Left ventricle myocardium inferior (tissue), 1 donor: ENCODE measurements around the gene KCNN3. TPM values are rescaled to one million over a fixed set of nuclear protein-coding genes. Genes with fewer than 3 reads are reported as not detected.

ENCODE experiments used
- DNase-seq: peaks from one replicate; pipeline ENCODE4 v3.0.0-alpha.2; 2020
- H3K27ac ChIP-seq: fragments of 200-600 bp; replicated peaks from 2 replicates; pipeline ENCODE4 v1.8.0; 2021
- H3K27me3 ChIP-seq: fragments of 200-600 bp; 2 replicates; pipeline ENCODE4 v1.8.0; 2021; ENCODE audit warnings: low read depth
- H3K36me3 ChIP-seq: fragments of 200-600 bp; 2 replicates; pipeline ENCODE4 v1.8.0; 2021
- H3K4me1 ChIP-seq: fragments of 200-600 bp; 2 replicates; pipeline ENCODE4 v1.8.0; 2021
- H3K4me3 ChIP-seq: fragments of 200-600 bp; 2 replicates; pipeline ENCODE4 v1.8.0; 2021; ENCODE audit warnings: mild to moderate bottlenecking, moderate library complexity
- H3K9me3 ChIP-seq: fragments of 200-600 bp; replicated peaks from 2 replicates; pipeline ENCODE4 v1.8.0; 2021
- CTCF ChIP-seq: fragments of 200-600 bp; IDR thresholded peaks from 2 replicates; pipeline ENCODE4 v1.8.0; 2021; ENCODE audit warnings: antibody characterized with exemption, mild to moderate bottlenecking, borderline replicate concordance
- intact Hi-C: fragments of 100-400 bp; cut with micrococcal nuclease; formaldehyde crosslinking; loops from one replicate; pipeline ENCODE4 v1.11.0; 2022
- total RNA-seq: library from RNA; stranded (reverse); fragmentation: NEBNext Ultra II Directional; extraction: Animal tissue kit (Norgen Biotek cat#: 25700); gene quantifications from one replicate; pipeline ENCODE4 v1.2.1, GENCODE V29; 2021
- donor health status: DM: no; HTN: yes; CAD: no; lungs with severe emphysema.

KCNN3 gene
- total RNA-seq, 1 donor from 2014 or later = 4.8 TPM

- Histone ChIP-seq H3K36me3 (no peaks in the 10 kb centered on the region), H3K4me3 (no peak overlapping the region), H3K27me3 (no peaks in the 10 kb centered on the region), H3K9me3 (no peaks in the 10 kb centered on the region), H3K4me1 (peaks cover 47% of the 10 kb centered on the region), H3K27ac (no peak overlapping the region)
- TF ChIP-seq CTCF = no peak
- intact Hi-C loops = no loop called here
- no peak for DNase-seq
Observed at GRCh38 chr1:154816937-154817336, 53.1 kb downstream of the KCNN3 start.

- Histone ChIP-seq H3K27ac (no peak overlapping the region), H3K4me3 (no peak overlapping the region), H3K9me3 (no peaks in the 10 kb centered on the region), H3K36me3 (no peaks in the 10 kb centered on the region), H3K4me1 (peaks cover 47% of the 10 kb centered on the region), H3K27me3 (no peaks in the 10 kb centered on the region)
- TF ChIP-seq CTCF = no peak
- intact Hi-C loops = no loop called here
- no peak for DNase-seq
Observed at GRCh38 chr1:154816369-154816768, 53.7 kb downstream of the KCNN3 start.

GRCh38 chr1:154813846-154814505, 56.1 kb downstream of the KCNN3 start:
- no peak for DNase-seq
- peak overlapping the region; percentile 52 for H3K27ac ChIP-seq
- H3K4me3 ChIP-seq = no peak overlapping the region
- peaks cover under 1% of the 10 kb centered on the region for H3K27me3 ChIP-seq
- peaks cover 52% of the 10 kb centered on the region for H3K4me1 ChIP-seq
- intact Hi-C loops = no loop called here
- no peak for TF ChIP-seq CTCF
- H3K36me3 ChIP-seq = no peaks in the 10 kb centered on the region
- H3K9me3 ChIP-seq = no peaks in the 10 kb centered on the region

GRCh38 chr1:154813300-154813816, 56.7 kb downstream of the KCNN3 start:
- Histone ChIP-seq H3K36me3 (no peaks in the 10 kb centered on the region), H3K9me3 (no peaks in the 10 kb centered on the region), H3K27ac (peak overlapping the region; percentile 52), H3K4me1 (peaks cover 58% of the 10 kb centered on the region), H3K27me3 (peaks cover 7% of the 10 kb centered on the region), H3K4me3 (no peak overlapping the region)
- intact Hi-C loops = no loop called here
- DNase-seq = peak; percentile 56
- no peak for TF ChIP-seq CTCF

GRCh38 chr1:154812877-154813276, 57.2 kb downstream of the KCNN3 start:
- Histone ChIP-seq H3K36me3 (no peaks in the 10 kb centered on the region), H3K27me3 (peaks cover 12% of the 10 kb centered on the region), H3K9me3 (no peaks in the 10 kb centered on the region), H3K27ac (peak overlapping the region; percentile 52), H3K4me3 (no peak overlapping the region), H3K4me1 (peaks cover 63% of the 10 kb centered on the region)
- TF ChIP-seq CTCF = no peak
- DNase-seq = no peak
- intact Hi-C loops = no loop called here
